ENCODE measurements around the gene ABCC6. TPM values are rescaled to one million over a fixed set of nuclear protein-coding genes. Genes with fewer than 3 reads are reported as not detected.
"Not testable (repeated sequence)": the region's sequence is repeated elsewhere in the genome, so short reads cannot be mapped to it uniquely, and the experiment has no call there.

The ABCC6 gene
- total and polyA plus RNA-seq, 2 donors (not counting 3 experiments of a cell fraction or from before 2014, with no cell fraction given) = 0.07 to 0.84 TPM

GRCh38 chr16:16268185-16268808, 45.0 kb upstream of the ABCC6 start:
- FAIRE-seq; H4K20me1 ChIP-seq (replicated peaks; ENCODE audit: control insufficient read depth, extremely low read depth, insufficient read depth, low read length); intact Hi-C loops (cut with micrococcal nuclease); H3K4me2 ChIP-seq (ENCODE audit: insufficient read depth, low read length); POLR2A ChIA-PET; H3K27me3 ChIP-seq (ENCODE audit: control insufficient read depth in 2 of 2, insufficient read depth in 2 of 2, low read length in 2 of 2); dilution Hi-C loops (cut with MboI; ENCODE audit: extremely low pct_ligation_motif_present, low sequenced_read_pairs); H3K9ac ChIP-seq (replicated peaks; ENCODE audit: extremely low read depth, insufficient read depth, low read length); H3K9me1 ChIP-seq (replicated peaks; ENCODE audit: control insufficient read depth, extremely low read depth, insufficient read depth, low read length); H3K27ac ChIP-seq (ENCODE audit: insufficient read depth, low read depth, low read length); H3K79me2 ChIP-seq (ENCODE audit: control insufficient read depth, insufficient read depth, low read length); DNase-seq (ENCODE audit: low read depth, low spot score); CTCF ChIA-PET; H3K36me3 ChIP-seq (ENCODE audit: control insufficient read depth in 2 of 2, extremely low read depth in 1 of 2, insufficient read depth in 2 of 2, low read length in 2 of 2); H3K4me3 ChIP-seq (replicated peaks in 1 of 3; ENCODE audit: insufficient read depth in 1 of 3, low read depth in 1 of 3, low read length in 3 of 3); BruUV-seq (replicated peaks); H3K4me1 ChIP-seq (ENCODE audit: control insufficient read depth, extremely low read depth, insufficient read depth, low read length); H3K9me3 ChIP-seq (replicated peaks; ENCODE audit: control insufficient read depth, insufficient read depth, low read length); H2AFZ ChIP-seq (ENCODE audit: low read depth, low read length): not testable (repeated sequence)

GRCh38 chr16:16267708-16268107, 44.4 kb upstream of the ABCC6 start:
- intact Hi-C loops (cut with micrococcal nuclease); H3K9ac ChIP-seq (replicated peaks; ENCODE audit: extremely low read depth, insufficient read depth, low read length); CTCF ChIA-PET; H4K20me1 ChIP-seq (replicated peaks; ENCODE audit: control insufficient read depth, extremely low read depth, insufficient read depth, low read length); BruUV-seq (replicated peaks); H3K27me3 ChIP-seq (ENCODE audit: control insufficient read depth in 2 of 2, insufficient read depth in 2 of 2, low read length in 2 of 2); H3K4me2 ChIP-seq (ENCODE audit: insufficient read depth, low read length); dilution Hi-C loops (cut with MboI; ENCODE audit: extremely low pct_ligation_motif_present, low sequenced_read_pairs); H3K4me3 ChIP-seq (replicated peaks in 1 of 3; ENCODE audit: insufficient read depth in 1 of 3, low read depth in 1 of 3, low read length in 3 of 3); H3K9me1 ChIP-seq (replicated peaks; ENCODE audit: control insufficient read depth, extremely low read depth, insufficient read depth, low read length); FAIRE-seq; H3K79me2 ChIP-seq (ENCODE audit: control insufficient read depth, insufficient read depth, low read length); H3K27ac ChIP-seq (ENCODE audit: insufficient read depth, low read depth, low read length); H3K9me3 ChIP-seq (replicated peaks; ENCODE audit: control insufficient read depth, insufficient read depth, low read length); H2AFZ ChIP-seq (ENCODE audit: low read depth, low read length); POLR2A ChIA-PET; H3K36me3 ChIP-seq (ENCODE audit: control insufficient read depth in 2 of 2, extremely low read depth in 1 of 2, insufficient read depth in 2 of 2, low read length in 2 of 2); DNase-seq (ENCODE audit: low read depth, low spot score); H3K4me1 ChIP-seq (ENCODE audit: control insufficient read depth, extremely low read depth, insufficient read depth, low read length): not testable (repeated sequence)

- H2AFZ ChIP-seq (ENCODE audit: low read depth, low read length); BruUV-seq (replicated peaks); H3K9ac ChIP-seq (replicated peaks; ENCODE audit: extremely low read depth, insufficient read depth, low read length); H4K20me1 ChIP-seq (replicated peaks; ENCODE audit: control insufficient read depth, extremely low read depth, insufficient read depth, low read length); DNase-seq (ENCODE audit: low read depth, low spot score); H3K4me2 ChIP-seq (ENCODE audit: insufficient read depth, low read length); H3K27me3 ChIP-seq (ENCODE audit: control insufficient read depth in 2 of 2, insufficient read depth in 2 of 2, low read length in 2 of 2); H3K4me3 ChIP-seq (replicated peaks in 1 of 3; ENCODE audit: insufficient read depth in 1 of 3, low read depth in 1 of 3, low read length in 3 of 3); H3K36me3 ChIP-seq (ENCODE audit: control insufficient read depth in 2 of 2, extremely low read depth in 1 of 2, insufficient read depth in 2 of 2, low read length in 2 of 2); H3K4me1 ChIP-seq (ENCODE audit: control insufficient read depth, extremely low read depth, insufficient read depth, low read length); CTCF ChIA-PET; dilution Hi-C loops (cut with MboI; ENCODE audit: extremely low pct_ligation_motif_present, low sequenced_read_pairs); H3K9me1 ChIP-seq (replicated peaks; ENCODE audit: control insufficient read depth, extremely low read depth, insufficient read depth, low read length); POLR2A ChIA-PET; intact Hi-C loops (cut with micrococcal nuclease); H3K9me3 ChIP-seq (replicated peaks; ENCODE audit: control insufficient read depth, insufficient read depth, low read length); H3K79me2 ChIP-seq (ENCODE audit: control insufficient read depth, insufficient read depth, low read length); FAIRE-seq; H3K27ac ChIP-seq (ENCODE audit: insufficient read depth, low read depth, low read length): not testable (repeated sequence)
Measured at GRCh38 chr16:16265044-16265443, 41.8 kb upstream of the ABCC6 start.

GRCh38 chr16:16263947-16264346, 40.7 kb upstream of the ABCC6 start:
- H2AFZ ChIP-seq (ENCODE audit: low read depth, low read length); H3K4me2 ChIP-seq (ENCODE audit: insufficient read depth, low read length); POLR2A ChIA-PET; FAIRE-seq; intact Hi-C loops (cut with micrococcal nuclease); H3K4me1 ChIP-seq (ENCODE audit: control insufficient read depth, extremely low read depth, insufficient read depth, low read length); dilution Hi-C loops (cut with MboI; ENCODE audit: extremely low pct_ligation_motif_present, low sequenced_read_pairs); BruUV-seq (replicated peaks); H3K36me3 ChIP-seq (ENCODE audit: control insufficient read depth in 2 of 2, extremely low read depth in 1 of 2, insufficient read depth in 2 of 2, low read length in 2 of 2); H3K4me3 ChIP-seq (replicated peaks in 1 of 3; ENCODE audit: insufficient read depth in 1 of 3, low read depth in 1 of 3, low read length in 3 of 3); CTCF ChIA-PET; H4K20me1 ChIP-seq (replicated peaks; ENCODE audit: control insufficient read depth, extremely low read depth, insufficient read depth, low read length); H3K9ac ChIP-seq (replicated peaks; ENCODE audit: extremely low read depth, insufficient read depth, low read length); DNase-seq (ENCODE audit: low read depth, low spot score); H3K27ac ChIP-seq (ENCODE audit: insufficient read depth, low read depth, low read length); H3K9me1 ChIP-seq (replicated peaks; ENCODE audit: control insufficient read depth, extremely low read depth, insufficient read depth, low read length); H3K79me2 ChIP-seq (ENCODE audit: control insufficient read depth, insufficient read depth, low read length); H3K9me3 ChIP-seq (replicated peaks; ENCODE audit: control insufficient read depth, insufficient read depth, low read length); H3K27me3 ChIP-seq (ENCODE audit: control insufficient read depth in 2 of 2, insufficient read depth in 2 of 2, low read length in 2 of 2): not testable (repeated sequence)

Data from endothelial cell of umbilical vein (primary cell).